Measurements from ENCODE around the gene PTH1R.

DNA sequence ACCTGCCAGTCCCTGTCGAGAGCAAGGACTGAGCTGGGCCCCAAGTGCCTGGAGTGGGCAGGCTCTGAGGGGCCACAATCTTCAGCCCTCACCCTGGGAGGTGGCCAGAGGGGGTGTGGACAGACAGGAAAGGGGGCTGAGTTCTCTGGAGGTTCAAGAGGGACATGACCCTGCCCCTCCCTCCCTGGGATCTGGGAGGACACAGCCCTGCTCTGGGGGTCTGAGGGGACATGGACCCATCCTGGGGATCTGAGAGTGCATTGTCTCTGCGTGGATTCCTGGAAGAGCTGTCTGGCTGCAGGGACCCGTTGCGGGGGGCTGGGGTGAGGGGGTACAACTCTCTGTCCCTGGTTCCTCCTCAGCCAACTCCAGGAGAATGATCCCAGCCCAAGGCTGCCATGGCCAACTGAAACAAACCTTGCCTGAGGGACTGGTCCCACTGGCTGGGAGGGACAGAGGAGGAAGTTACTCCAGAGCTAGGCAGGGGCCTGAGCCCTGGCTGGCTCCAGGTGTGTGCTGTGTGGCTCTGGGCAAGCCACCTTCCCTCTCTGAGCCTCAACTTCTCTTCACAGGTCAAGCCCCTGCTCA, 29.0 kb downstream of the PTH1R start:
- TF ChIP-seq, protein P1, sequence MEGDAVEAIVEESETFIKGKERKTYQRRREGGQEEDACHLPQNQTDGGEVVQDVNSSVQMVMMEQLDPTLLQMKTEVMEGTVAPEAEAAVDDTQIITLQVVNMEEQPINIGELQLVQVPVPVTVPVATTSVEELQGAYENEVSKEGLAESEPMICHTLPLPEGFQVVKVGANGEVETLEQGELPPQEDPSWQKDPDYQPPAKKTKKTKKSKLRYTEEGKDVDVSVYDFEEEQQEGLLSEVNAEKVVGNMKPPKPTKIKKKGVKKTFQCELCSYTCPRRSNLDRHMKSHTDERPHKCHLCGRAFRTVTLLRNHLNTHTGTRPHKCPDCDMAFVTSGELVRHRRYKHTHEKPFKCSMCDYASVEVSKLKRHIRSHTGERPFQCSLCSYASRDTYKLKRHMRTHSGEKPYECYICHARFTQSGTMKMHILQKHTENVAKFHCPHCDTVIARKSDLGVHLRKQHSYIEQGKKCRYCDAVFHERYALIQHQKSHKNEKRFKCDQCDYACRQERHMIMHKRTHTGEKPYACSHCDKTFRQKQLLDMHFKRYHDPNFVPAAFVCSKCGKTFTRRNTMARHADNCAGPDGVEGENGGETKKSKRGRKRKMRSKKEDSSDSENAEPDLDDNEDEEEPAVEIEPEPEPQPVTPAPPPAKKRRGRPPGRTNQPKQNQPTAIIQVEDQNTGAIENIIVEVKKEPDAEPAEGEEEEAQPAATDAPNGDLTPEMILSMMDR (IDR thresholded peaks at IDR 0.05), result no peak
- no peak for TF ChIP-seq POLR2A (IDR thresholded peaks at IDR 0.05)

Measured in heart left ventricle (tissue), 13 donors.